IMR-90 (cell line): ENCODE measurements around the gene FIBIN.

ENCODE experiments used
- CEBPB ChIP-seq: IDR thresholded peaks from 2 replicates; pipeline ENCODE4 v1.6.1; 2012; ENCODE audit warnings: low read depth, low read length, improper control_type of control experiment
- CHD1 ChIP-seq: IDR thresholded peaks from 2 replicates; pipeline ENCODE4 v1.6.1; 2012; ENCODE audit warnings: low read depth, low read length, improper control_type of control experiment
- FOS ChIP-seq: fragments of 150-350 bp; IDR thresholded peaks from 2 replicates; pipeline ENCODE4 v1.6.1; 2016; ENCODE audit warnings: low read depth, low read length
- MAFK ChIP-seq: IDR thresholded peaks from 2 replicates; pipeline ENCODE4 v1.6.1; 2012; ENCODE audit warnings: low read depth, low read length, improper control_type of control experiment
- MAZ ChIP-seq: IDR thresholded peaks from 2 replicates; pipeline ENCODE4 v1.6.1; 2012; ENCODE audit warnings: low read depth, mild to moderate bottlenecking, low read length, improper control_type of control experiment, moderate library complexity, borderline replicate concordance
- MXI1 ChIP-seq: IDR thresholded peaks from 2 replicates; pipeline ENCODE4 v1.6.1; 2012; ENCODE audit warnings: low read depth, mild to moderate bottlenecking, low read length, moderate library complexity, borderline replicate concordance
- NFE2L2 ChIP-seq: fragments of 150-350 bp; IDR thresholded peaks from 2 replicates; pipeline ENCODE4 v1.6.1; 2016; ENCODE audit warnings: low read depth, mild to moderate bottlenecking, low read length
- POLR2A ChIP-seq: IDR thresholded peaks from 2 replicates; pipeline ENCODE4 v1.6.1; 2012; ENCODE audit warnings: mild to moderate bottlenecking, low read depth, low read length
- RAD21 ChIP-seq: IDR thresholded peaks from 2 replicates; pipeline ENCODE4 v1.6.1; 2012; ENCODE audit warnings: low read length, improper control_type of control experiment
- RCOR1 ChIP-seq: IDR thresholded peaks from 2 replicates; pipeline ENCODE4 v1.6.1; 2012; ENCODE audit warnings: mild to moderate bottlenecking, low read length, improper control_type of control experiment; ENCODE audit not compliant: insufficient replicate concordance
- SMC3 ChIP-seq: fragments of 150-350 bp; IDR thresholded peaks from 2 replicates; pipeline ENCODE4 v1.6.1; 2016; ENCODE audit warnings: low read depth, mild to moderate bottlenecking, antibody characterized with exemption, low read length, moderate library complexity
- TF ChIP-seq, protein P1 (sequence below): conservative IDR thresholded peaks from 2 replicates; pipeline ENCODE4 v1.5.1; 2012; ENCODE audit warnings: mild to moderate bottlenecking, low read depth, low read length, improper control_type of control experiment
- TF ChIP-seq, protein P2 (sequence below): fragments of 150-350 bp; IDR thresholded peaks from 2 replicates; pipeline ENCODE4 v1.6.1; 2017; ENCODE audit warnings: mild to moderate bottlenecking, antibody characterized with exemption, low read length, low read depth

GRCh38 chr11:26963764-26964163 lies 30.1 kb upstream of the FIBIN start:
- TF ChIP-seq RAD21 (no peak), CEBPB (no peak), POLR2A (no peak), MAZ (no peak), MAFK (no peak), MXI1 (no peak), CHD1 (no peak), NFE2L2 (no peak), RCOR1 (no peak), SMC3 (no peak), FOS (no peak)
- TF ChIP-seq, protein P1, sequence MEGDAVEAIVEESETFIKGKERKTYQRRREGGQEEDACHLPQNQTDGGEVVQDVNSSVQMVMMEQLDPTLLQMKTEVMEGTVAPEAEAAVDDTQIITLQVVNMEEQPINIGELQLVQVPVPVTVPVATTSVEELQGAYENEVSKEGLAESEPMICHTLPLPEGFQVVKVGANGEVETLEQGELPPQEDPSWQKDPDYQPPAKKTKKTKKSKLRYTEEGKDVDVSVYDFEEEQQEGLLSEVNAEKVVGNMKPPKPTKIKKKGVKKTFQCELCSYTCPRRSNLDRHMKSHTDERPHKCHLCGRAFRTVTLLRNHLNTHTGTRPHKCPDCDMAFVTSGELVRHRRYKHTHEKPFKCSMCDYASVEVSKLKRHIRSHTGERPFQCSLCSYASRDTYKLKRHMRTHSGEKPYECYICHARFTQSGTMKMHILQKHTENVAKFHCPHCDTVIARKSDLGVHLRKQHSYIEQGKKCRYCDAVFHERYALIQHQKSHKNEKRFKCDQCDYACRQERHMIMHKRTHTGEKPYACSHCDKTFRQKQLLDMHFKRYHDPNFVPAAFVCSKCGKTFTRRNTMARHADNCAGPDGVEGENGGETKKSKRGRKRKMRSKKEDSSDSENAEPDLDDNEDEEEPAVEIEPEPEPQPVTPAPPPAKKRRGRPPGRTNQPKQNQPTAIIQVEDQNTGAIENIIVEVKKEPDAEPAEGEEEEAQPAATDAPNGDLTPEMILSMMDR, result no peak
- TF ChIP-seq, protein P2, sequence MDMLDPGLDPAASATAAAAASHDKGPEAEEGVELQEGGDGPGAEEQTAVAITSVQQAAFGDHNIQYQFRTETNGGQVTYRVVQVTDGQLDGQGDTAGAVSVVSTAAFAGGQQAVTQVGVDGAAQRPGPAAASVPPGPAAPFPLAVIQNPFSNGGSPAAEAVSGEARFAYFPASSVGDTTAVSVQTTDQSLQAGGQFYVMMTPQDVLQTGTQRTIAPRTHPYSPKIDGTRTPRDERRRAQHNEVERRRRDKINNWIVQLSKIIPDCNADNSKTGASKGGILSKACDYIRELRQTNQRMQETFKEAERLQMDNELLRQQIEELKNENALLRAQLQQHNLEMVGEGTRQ, result no peak
